ENCODE results near the gene OLIG3.

Gene OLIG3

GRCh38 chr6:137492289-137493217 is 1.6 kb downstream of the OLIG3 start:
- Histone ChIP-seq H3K4me3 (ENCODE audit: low read depth, low read length) (no peak overlapping the region), H3K27ac (ENCODE audit: extremely low read depth, low read depth, low read length) (no peak overlapping the region), H3K36me3 (ENCODE audit: control insufficient read depth in 2 of 2, insufficient read depth in 1 of 2, low read length in 2 of 2) (no peaks in the 10 kb centered on the region), H3K9me3 (ENCODE audit: control insufficient read depth, insufficient read depth, low read depth, low read length) (no peaks in the 10 kb centered on the region), H3K4me1 (ENCODE audit: control insufficient read depth, insufficient read depth, low read length) (no peaks in the 10 kb centered on the region)
- TF ChIP-seq ZNF518A (tag by site-specific recombination; conservative IDR thresholded peaks at IDR 0.05; ENCODE audit: low read depth) (no peak), ZIC2 (tag by site-specific recombination; IDR thresholded peaks at IDR 0.05) (no peak), ZSCAN5A (tag by site-specific recombination; IDR thresholded peaks at IDR 0.05) (no peak), TCF7L2 (IDR thresholded peaks at IDR 0.05; ENCODE audit: borderline replicate concordance, low read depth, low read length) (no peak), ZNF175 (tag by site-specific recombination; IDR thresholded peaks at IDR 0.05) (no peak), ZNF132 (tag by site-specific recombination; IDR thresholded peaks at IDR 0.05; ENCODE audit: borderline replicate concordance) (no peak), GLIS2 (tag by site-specific recombination; IDR thresholded peaks at IDR 0.05) (no peak), ZBTB10 (tag by site-specific recombination; IDR thresholded peaks at IDR 0.05) (no peak), ZNF391 (tag by site-specific recombination; IDR thresholded peaks at IDR 0.05; ENCODE audit: borderline replicate concordance, low read depth) (no peak), PBX3 (CRISPR knock-in tag; IDR thresholded peaks at IDR 0.05) (no peak), KLF8 (tag by site-specific recombination; IDR thresholded peaks at IDR 0.05) (no peak), AEBP2 (tag by site-specific recombination; IDR thresholded peaks at IDR 0.05; ENCODE audit: borderline replicate concordance) (no peak), ZNF211 (tag by site-specific recombination; IDR thresholded peaks at IDR 0.05; ENCODE audit: low read depth) (no peak), ZNF571 (tag by site-specific recombination; IDR thresholded peaks at IDR 0.05) (no peak), ZFP41 (tag by site-specific recombination; IDR thresholded peaks at IDR 0.05; ENCODE audit: borderline replicate concordance) (no peak), SP2 (tag by site-specific recombination; IDR thresholded peaks at IDR 0.05) (no peak)
- ChIA-PET CTCF (no interaction called here), POLR2A (no interaction called here)

Data from HEK293 (cell line).